Right atrium auricular region (tissue), 2 donors: ENCODE results near the gene C1orf216. TPM values are rescaled to one million over a fixed set of nuclear protein-coding genes. Genes with fewer than 3 reads are reported as not detected.

Experiments
- DNase-seq: peaks from one replicate; pipeline ENCODE4 v3.0.0-alpha.2; 2019; ENCODE audit warnings: low spot score
- H3K27ac ChIP-seq, 2 donors: fragments of 200-600 bp; sonication (generic); 1 replicate in 1 of 2; 2 replicates in 1 of 2; pipeline ENCODE4 v1.5.1; 2016 to 2019
- H3K27me3 ChIP-seq, 2 donors: fragments of 200-600 bp; sonication (generic); one replicate each; pipeline versions ENCODE4 v1.5.1 to v1.6.0; 2017 to 2019
- H3K36me3 ChIP-seq: fragments of 200-600 bp; sonication (generic); one replicate; pipeline ENCODE4 v1.5.1; 2016
- H3K4me1 ChIP-seq, 2 donors: fragments of 200-600 bp; sonication (generic); one replicate each; pipeline versions ENCODE4 v1.5.1 to v1.6.0; 2017 to 2019
- H3K4me3 ChIP-seq, 2 donors: fragments of 200-600 bp; sonication (generic); 1 replicate in 1 of 2; 2 replicates in 1 of 2; pipeline ENCODE4 v1.5.1; 2017 to 2019; ENCODE audit warnings: mild to moderate bottlenecking in 1 of 2, moderate library complexity in 1 of 2
- H3K9me3 ChIP-seq, 2 donors: fragments of 200-600 bp; sonication (generic); one replicate each; pipeline ENCODE4 v1.5.1; 2019
- total RNA-seq, 2 donors: library from RNA; depleted of rRNA; stranded (reverse); fragments of >200 nt; gene quantifications; one replicate each; pipeline ENCODE4 v1.1.0, GENCODE V29; 2016
- TF ChIP-seq, protein P1 (sequence below), 2 donors: fragments of 200-600 bp; sonication (generic); IDR thresholded peaks; one replicate each; pipeline ENCODE4 v1.5.1; 2019; ENCODE audit warnings: antibody characterized with exemption in 2 of 2

C1orf216 gene
- total RNA-seq, 2 donors from 2014 or later: 13.1 to 16.1 TPM

DNA sequence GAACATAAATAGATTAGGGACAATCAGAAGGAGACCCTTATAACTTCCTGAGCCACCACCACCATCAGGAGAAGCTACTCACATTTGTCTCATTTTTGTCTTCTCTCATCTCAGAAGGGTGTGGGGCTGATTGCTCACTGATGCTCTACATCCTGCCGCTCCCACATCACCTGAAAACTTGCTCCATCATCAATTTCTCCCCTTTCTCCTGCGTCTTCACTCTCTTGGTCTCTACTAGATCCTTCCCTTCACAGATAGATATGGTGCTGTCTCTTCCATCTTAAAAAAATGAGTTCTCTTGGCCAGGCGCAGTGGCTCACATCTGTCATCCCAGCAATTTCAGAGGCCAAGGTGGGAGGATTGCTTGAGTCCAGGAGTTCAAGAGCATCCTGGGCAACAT is 38.4 kb downstream of the C1orf216 start:
- Histone ChIP-seq H3K4me1 (no peaks in the 10 kb centered on the region), H3K27me3 (no peaks in the 10 kb centered on the region), H3K36me3 (no peaks in the 10 kb centered on the region), H3K27ac (no peak overlapping the region), H3K4me3 (no peak overlapping the region), H3K9me3 (no peaks in the 10 kb centered on the region)
- no peak for DNase-seq
- TF ChIP-seq, protein P1, sequence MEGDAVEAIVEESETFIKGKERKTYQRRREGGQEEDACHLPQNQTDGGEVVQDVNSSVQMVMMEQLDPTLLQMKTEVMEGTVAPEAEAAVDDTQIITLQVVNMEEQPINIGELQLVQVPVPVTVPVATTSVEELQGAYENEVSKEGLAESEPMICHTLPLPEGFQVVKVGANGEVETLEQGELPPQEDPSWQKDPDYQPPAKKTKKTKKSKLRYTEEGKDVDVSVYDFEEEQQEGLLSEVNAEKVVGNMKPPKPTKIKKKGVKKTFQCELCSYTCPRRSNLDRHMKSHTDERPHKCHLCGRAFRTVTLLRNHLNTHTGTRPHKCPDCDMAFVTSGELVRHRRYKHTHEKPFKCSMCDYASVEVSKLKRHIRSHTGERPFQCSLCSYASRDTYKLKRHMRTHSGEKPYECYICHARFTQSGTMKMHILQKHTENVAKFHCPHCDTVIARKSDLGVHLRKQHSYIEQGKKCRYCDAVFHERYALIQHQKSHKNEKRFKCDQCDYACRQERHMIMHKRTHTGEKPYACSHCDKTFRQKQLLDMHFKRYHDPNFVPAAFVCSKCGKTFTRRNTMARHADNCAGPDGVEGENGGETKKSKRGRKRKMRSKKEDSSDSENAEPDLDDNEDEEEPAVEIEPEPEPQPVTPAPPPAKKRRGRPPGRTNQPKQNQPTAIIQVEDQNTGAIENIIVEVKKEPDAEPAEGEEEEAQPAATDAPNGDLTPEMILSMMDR (IDR thresholded peaks at IDR 0.05): no peak

DNA sequence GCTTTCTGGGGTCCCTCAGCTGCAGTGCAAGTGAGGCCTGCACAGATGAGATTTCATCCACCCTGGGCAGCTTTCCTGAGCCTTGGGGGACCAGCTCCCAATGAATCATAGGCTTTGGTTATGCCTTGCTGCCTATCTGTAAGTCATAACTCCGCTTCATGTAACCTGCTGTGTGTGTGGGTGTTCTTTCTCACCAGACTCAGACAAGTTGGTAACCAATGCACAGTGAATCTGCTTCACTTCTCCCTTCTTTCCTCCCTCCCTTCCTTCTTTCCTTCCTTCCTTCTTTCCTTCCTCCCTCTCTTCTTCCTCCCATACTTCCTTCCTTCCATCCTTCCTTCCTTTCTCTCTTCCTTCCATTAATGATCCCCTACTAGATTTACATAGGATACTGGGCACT is 42.9 kb downstream of the C1orf216 start:
- DNase-seq: no peak
- H3K36me3 ChIP-seq: no peaks in the 10 kb centered on the region
- H3K27ac ChIP-seq: no peak overlapping the region
- TF ChIP-seq, protein P1 (IDR thresholded peaks at IDR 0.05): no peak
- no peak overlapping the region for H3K4me3 ChIP-seq
- H3K27me3 ChIP-seq: no peaks in the 10 kb centered on the region
- H3K9me3 ChIP-seq: no peaks in the 10 kb centered on the region
- H3K4me1 ChIP-seq: no peaks in the 10 kb centered on the region

DNA sequence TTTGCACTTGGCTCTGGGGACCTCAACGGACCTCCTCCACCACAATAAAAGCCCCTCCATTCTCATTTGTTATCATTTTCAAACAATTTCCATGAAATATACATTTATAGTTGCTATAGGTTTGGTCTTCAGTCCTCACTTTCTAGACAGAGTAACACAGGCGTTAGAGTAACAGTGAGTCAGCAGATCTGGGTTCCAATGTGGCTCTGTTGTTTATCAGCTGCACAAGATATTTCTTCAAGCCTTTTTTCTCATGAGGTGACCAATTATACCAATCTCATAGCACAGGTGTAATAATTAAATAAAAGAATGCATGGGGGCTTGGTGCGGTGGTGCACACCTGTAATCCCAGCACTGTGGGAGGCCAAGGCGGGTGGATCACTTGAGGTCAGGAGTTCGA is 44.6 kb downstream of the C1orf216 start:
- H3K4me3 ChIP-seq: no peak overlapping the region
- no peaks in the 10 kb centered on the region for H3K36me3 ChIP-seq
- H3K4me1 ChIP-seq: no peaks in the 10 kb centered on the region
- H3K27me3 ChIP-seq: no peaks in the 10 kb centered on the region
- DNase-seq: no peak
- H3K9me3 ChIP-seq: no peaks in the 10 kb centered on the region
- TF ChIP-seq, protein P1 (IDR thresholded peaks at IDR 0.05): no peak
- H3K27ac ChIP-seq: no peak overlapping the region

DNA sequence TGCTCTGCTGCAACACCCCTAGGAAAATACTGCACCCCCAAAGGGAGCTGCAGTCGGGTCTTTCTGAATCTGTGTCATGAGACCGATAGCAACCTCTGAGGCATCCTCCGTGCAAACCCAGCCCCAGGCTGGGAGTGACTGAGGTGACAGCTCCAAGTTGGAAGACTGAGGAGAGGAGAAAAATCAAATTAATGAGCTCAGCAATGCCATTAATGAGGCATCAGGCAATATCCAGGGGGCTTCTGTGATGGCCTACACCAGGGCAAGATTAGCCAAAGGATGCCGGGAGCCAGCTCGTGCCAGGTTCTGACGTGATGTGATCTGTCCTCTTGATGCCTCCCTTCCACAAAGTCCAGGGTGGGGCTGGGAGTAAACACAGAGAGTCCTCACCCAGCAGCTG is 46.6 kb downstream of the C1orf216 start:
- DNase-seq: no peak
- H3K27me3 ChIP-seq: no peaks in the 10 kb centered on the region
- H3K27ac ChIP-seq: no peak overlapping the region
- no peaks in the 10 kb centered on the region for H3K4me1 ChIP-seq
- no peaks in the 10 kb centered on the region for H3K9me3 ChIP-seq
- TF ChIP-seq, protein P1 (IDR thresholded peaks at IDR 0.05): no peak
- no peaks in the 10 kb centered on the region for H3K36me3 ChIP-seq
- no peak overlapping the region for H3K4me3 ChIP-seq

DNA sequence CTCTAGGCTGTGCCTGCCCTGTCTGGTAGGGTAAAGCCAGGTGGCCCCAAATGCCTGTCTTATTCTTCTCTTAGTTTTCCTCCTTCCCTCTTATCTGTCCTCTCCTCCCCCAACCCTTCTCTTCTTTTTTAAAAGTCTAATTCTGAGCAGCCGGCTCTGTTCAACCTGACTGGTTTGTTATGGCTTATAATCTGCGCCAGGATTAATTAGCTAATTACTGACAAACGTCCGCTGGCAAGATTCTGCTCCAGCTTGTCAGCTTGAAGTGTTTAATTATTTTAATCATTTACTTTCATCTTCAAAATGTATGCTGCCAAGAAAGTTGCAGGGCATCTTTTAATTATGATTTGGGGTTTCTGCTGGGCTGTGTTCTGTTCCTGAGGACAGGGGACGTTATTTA is 50.2 kb downstream of the C1orf216 start:
- TF ChIP-seq, protein P1 (IDR thresholded peaks at IDR 0.05): no peak
- Histone ChIP-seq H3K27me3 (no peaks in the 10 kb centered on the region), H3K4me3 (no peak overlapping the region), H3K9me3 (no peaks in the 10 kb centered on the region), H3K36me3 (no peaks in the 10 kb centered on the region), H3K27ac (no peak overlapping the region), H3K4me1 (no peaks in the 10 kb centered on the region)
- no peak for DNase-seq

DNA sequence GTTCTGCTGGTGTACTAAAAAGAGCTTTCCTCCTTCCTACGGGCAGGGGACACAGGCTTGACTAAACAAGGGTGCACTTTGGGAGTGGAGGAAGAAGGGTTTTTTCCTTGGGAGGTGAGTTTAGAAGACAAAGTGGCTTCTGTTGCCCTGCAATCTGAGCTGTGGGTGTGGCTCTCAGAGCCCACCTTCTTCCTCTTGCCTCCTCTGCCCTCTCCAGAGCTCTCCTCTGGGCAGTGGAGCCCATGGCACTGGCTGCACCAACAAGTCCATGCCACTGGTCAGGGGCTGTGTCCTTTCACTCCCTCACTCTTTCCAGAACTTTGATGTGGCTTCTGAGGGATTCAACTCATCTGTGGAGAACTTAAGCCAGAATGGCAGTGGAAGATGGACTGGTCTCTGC is 51.8 kb downstream of the C1orf216 start:
- H3K27me3 ChIP-seq: no peaks in the 10 kb centered on the region
- H3K4me1 ChIP-seq: no peaks in the 10 kb centered on the region
- TF ChIP-seq, protein P1 (IDR thresholded peaks at IDR 0.05): no peak
- H3K27ac ChIP-seq: no peak overlapping the region
- no peaks in the 10 kb centered on the region for H3K9me3 ChIP-seq
- H3K4me3 ChIP-seq: no peak overlapping the region
- no peaks in the 10 kb centered on the region for H3K36me3 ChIP-seq
- DNase-seq: no peak
